Upper lobe of left lung (tissue), 4 donors: ENCODE measurements around the gene CPEB3.

Experiments
- EP300 ChIP-seq, 4 donors: sonication (generic); formaldehyde crosslinking; IDR thresholded peaks; one replicate each; pipeline ENCODE4 v1.5.1; 2017; ENCODE audit warnings: antibody characterized with exemption in 4 of 4, control low read depth in 2 of 4
- POLR2AphosphoS5 ChIP-seq, 2 donors: sonication (generic); formaldehyde crosslinking; IDR thresholded peaks; one replicate each; pipeline ENCODE4 v1.5.1; 2017; ENCODE audit warnings: antibody characterized with exemption in 2 of 2
- TF ChIP-seq, protein P1 (sequence below), 6 experiments: fragments of 450-650 bp in 4 of 6; fragments of 200-600 bp in 2 of 6; sonication (generic) in 2 of 6; IDR thresholded peaks; one replicate each; pipeline ENCODE4 v1.5.1; 2016 to 2019; ENCODE audit warnings: antibody characterized with exemption in 6 of 6

GRCh38 chr10:92068900-92069299 is 222.0 kb downstream of the CPEB3 start:
- no peak for TF ChIP-seq EP300 (IDR thresholded peaks at IDR 0.05)
- TF ChIP-seq, protein P1, sequence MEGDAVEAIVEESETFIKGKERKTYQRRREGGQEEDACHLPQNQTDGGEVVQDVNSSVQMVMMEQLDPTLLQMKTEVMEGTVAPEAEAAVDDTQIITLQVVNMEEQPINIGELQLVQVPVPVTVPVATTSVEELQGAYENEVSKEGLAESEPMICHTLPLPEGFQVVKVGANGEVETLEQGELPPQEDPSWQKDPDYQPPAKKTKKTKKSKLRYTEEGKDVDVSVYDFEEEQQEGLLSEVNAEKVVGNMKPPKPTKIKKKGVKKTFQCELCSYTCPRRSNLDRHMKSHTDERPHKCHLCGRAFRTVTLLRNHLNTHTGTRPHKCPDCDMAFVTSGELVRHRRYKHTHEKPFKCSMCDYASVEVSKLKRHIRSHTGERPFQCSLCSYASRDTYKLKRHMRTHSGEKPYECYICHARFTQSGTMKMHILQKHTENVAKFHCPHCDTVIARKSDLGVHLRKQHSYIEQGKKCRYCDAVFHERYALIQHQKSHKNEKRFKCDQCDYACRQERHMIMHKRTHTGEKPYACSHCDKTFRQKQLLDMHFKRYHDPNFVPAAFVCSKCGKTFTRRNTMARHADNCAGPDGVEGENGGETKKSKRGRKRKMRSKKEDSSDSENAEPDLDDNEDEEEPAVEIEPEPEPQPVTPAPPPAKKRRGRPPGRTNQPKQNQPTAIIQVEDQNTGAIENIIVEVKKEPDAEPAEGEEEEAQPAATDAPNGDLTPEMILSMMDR (IDR thresholded peaks at IDR 0.05): no peak
- TF ChIP-seq POLR2AphosphoS5 (IDR thresholded peaks at IDR 0.05): no peak
